ENCODE measurements around the gene PASK. TPM values are rescaled to one million over a fixed set of nuclear protein-coding genes. Genes with fewer than 3 reads are reported as not detected.

Gene PASK
- total RNA-seq, 1 donor from 2014 or later: 2.9 TPM

DNA sequence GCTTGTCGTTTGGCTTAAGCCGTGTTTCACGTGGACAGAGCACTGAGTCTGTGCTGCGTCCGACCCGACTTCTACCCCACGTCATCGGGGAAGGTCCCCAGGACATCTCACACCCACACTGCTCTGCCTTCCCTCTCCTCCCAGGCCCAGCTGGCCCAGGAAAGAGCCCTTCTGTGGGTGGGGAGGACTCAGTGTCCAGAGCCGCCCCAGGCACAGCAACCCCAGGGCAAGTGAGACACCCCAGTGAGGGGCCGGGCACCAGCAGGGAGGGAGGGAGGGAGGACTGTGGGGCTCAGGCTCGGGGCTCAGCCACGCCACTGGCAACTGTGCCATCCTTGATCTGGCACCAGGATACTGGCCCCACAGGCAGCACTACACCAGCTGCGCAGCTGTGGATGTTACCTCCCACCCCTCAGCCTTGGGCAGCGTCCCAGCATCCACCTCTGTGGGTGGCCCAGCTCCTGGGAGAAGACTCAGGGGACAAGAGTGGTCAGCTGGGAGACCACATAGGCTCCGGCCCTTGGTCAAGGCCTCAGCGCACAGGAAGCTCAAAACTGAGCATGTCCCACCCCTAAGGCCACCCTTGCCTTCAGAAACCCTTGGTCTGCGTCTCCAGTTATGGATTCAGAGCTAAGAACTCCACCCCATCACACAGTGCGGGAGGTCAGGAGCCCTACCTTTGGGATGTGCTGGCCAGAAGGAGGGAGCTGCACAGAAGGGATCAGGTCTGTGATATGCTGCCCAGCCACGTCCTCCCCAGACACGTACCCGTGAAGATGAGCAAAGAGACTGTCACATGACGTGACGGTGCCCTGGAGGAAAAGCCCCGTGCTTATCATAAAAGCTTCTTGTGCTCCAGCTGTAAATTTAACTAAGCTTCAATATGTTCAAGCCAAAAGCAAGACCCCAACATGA lies 11.7 kb downstream of the PASK start:
- FAIRE-seq (no peak), DNase-seq (ENCODE audit: low read depth) (no peak)
- Histone ChIP-seq H3K27me3 (ENCODE audit: control insufficient read depth, insufficient read depth, low read length) (no peaks in the 10 kb centered on the region), H3K36me3 (ENCODE audit: control insufficient read depth, insufficient read depth, low read length) (peaks cover 1% of the 10 kb centered on the region), H3K4me3 (ENCODE audit: low read depth, low read length) (no peak overlapping the region)
- TF ChIP-seq, protein P1, sequence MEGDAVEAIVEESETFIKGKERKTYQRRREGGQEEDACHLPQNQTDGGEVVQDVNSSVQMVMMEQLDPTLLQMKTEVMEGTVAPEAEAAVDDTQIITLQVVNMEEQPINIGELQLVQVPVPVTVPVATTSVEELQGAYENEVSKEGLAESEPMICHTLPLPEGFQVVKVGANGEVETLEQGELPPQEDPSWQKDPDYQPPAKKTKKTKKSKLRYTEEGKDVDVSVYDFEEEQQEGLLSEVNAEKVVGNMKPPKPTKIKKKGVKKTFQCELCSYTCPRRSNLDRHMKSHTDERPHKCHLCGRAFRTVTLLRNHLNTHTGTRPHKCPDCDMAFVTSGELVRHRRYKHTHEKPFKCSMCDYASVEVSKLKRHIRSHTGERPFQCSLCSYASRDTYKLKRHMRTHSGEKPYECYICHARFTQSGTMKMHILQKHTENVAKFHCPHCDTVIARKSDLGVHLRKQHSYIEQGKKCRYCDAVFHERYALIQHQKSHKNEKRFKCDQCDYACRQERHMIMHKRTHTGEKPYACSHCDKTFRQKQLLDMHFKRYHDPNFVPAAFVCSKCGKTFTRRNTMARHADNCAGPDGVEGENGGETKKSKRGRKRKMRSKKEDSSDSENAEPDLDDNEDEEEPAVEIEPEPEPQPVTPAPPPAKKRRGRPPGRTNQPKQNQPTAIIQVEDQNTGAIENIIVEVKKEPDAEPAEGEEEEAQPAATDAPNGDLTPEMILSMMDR (IDR thresholded peaks at IDR 0.05; ENCODE audit: insufficient read depth, low read length, severe bottlenecking): no peak

DNA sequence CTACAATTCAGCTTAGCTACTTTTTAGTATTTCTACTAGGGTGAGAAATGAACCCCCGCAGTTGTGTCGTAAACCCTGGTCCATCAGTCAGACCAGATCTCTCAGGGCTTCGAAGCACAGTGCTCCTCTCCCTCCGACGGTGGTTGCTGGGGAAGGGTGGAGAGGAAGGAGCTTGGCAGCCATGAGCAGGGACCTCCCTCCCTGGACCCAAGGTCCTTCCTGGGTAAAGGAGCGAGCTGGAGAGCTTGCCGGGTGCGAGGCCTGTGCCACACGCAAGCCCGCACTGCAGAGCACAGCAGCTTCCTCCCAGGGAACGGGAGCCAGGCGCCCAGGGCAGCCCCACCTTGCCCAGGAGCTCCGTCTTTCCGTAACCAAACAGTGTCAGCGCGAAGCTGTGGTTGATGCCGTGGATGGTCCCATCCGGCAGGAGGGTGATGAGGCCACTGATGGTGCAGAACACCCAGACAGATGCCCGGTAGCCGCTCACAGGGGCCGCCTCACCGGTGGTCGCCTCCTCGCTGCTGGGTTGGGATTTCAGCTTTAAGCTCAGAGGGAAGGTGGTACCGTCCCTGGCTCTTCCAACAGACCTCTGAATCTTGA lies 12.5 kb downstream of the PASK start:
- no peak for FAIRE-seq
- Histone ChIP-seq H3K36me3 (ENCODE audit: control insufficient read depth, insufficient read depth, low read length) (peaks cover 1% of the 10 kb centered on the region), H3K4me3 (ENCODE audit: low read depth, low read length) (no peak overlapping the region), H3K27me3 (ENCODE audit: control insufficient read depth, insufficient read depth, low read length) (no peaks in the 10 kb centered on the region)
- TF ChIP-seq, protein P1 (IDR thresholded peaks at IDR 0.05; ENCODE audit: insufficient read depth, low read length, severe bottlenecking): no peak
- no peak for DNase-seq (ENCODE audit: low read depth)

DNA sequence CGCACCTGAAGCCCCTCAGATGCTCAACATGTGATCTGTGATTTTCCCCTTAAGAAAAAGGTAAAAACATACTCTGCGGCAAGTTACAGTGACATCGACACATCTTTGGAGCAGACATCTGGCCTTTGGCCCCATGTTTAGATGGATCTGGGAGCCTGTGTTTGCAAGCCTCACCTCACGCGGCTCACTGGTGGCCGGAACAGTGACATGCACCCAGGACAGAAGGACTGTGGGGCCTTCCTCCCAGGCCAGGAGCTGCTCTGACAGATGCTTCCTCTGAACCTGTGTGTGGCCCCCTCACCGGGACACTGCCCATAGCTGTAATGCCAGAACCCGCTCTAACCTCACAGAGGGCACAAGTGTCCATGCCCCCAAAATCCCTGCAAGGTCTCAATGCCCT lies 13.1 kb downstream of the PASK start:
- Histone ChIP-seq H3K4me3 (ENCODE audit: low read depth, low read length) (no peak overlapping the region), H3K36me3 (ENCODE audit: control insufficient read depth, insufficient read depth, low read length) (peaks cover 1% of the 10 kb centered on the region), H3K27me3 (ENCODE audit: control insufficient read depth, insufficient read depth, low read length) (no peaks in the 10 kb centered on the region)
- FAIRE-seq (no peak), DNase-seq (ENCODE audit: low read depth) (no peak)
- TF ChIP-seq, protein P1 (IDR thresholded peaks at IDR 0.05; ENCODE audit: insufficient read depth, low read length, severe bottlenecking): no peak

DNA sequence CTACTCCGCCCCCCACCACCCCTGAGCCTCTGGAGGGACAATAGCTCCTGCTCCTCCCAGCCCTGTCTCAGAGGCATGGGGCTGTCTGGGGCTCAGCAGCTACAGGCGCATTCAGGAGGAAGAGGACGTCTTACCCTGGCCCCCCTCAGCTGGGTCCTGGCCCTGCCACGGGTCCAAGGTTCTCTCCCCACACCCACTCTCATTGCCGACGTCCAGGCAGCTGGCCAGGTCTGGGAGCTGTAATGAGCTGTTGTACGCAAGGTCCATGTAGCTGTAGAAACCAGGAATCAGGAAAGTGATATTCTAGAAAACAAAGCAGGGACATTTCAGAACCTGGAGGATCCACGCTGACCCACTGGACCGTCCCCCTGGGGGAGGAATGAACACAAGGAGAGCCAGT lies 13.5 kb downstream of the PASK start:
- Histone ChIP-seq H3K27me3 (ENCODE audit: control insufficient read depth, insufficient read depth, low read length) (no peaks in the 10 kb centered on the region), H3K36me3 (ENCODE audit: control insufficient read depth, insufficient read depth, low read length) (peaks cover 1% of the 10 kb centered on the region), H3K4me3 (ENCODE audit: low read depth, low read length) (no peak overlapping the region)
- TF ChIP-seq, protein P1 (IDR thresholded peaks at IDR 0.05; ENCODE audit: insufficient read depth, low read length, severe bottlenecking): no peak
- FAIRE-seq: no peak
- no peak for DNase-seq (ENCODE audit: low read depth)

DNA sequence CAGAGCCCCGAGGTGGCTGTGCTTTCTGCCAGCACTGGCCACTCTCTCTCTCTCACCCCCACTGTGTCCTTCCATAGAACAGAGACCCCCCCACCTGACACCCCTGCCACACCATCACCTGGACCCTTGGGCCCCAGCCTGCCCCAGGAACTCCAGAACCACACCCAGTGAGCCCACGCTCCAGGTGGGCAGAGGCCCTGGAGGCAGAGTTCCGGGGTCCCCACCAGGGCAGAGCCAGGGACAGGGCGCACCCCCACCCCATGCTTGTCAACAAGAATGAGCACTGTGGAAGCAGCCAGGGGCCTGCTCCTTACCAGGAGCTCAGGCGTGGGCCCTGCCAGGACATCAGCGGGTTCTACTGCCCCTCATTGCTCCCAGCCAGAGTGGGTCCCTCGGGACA lies 14.6 kb downstream of the PASK start:
- TF ChIP-seq, protein P1 (IDR thresholded peaks at IDR 0.05; ENCODE audit: insufficient read depth, low read length, severe bottlenecking): no peak
- no peak for FAIRE-seq
- H3K27me3 ChIP-seq (ENCODE audit: control insufficient read depth, insufficient read depth, low read length): no peaks in the 10 kb centered on the region
- no peak for DNase-seq (ENCODE audit: low read depth)
- H3K36me3 ChIP-seq (ENCODE audit: control insufficient read depth, insufficient read depth, low read length): peaks cover 1% of the 10 kb centered on the region
- H3K4me3 ChIP-seq (ENCODE audit: low read depth, low read length): no peak overlapping the region
